ENCODE data around the gene RANBP2.

RANBP2 gene

DNA sequence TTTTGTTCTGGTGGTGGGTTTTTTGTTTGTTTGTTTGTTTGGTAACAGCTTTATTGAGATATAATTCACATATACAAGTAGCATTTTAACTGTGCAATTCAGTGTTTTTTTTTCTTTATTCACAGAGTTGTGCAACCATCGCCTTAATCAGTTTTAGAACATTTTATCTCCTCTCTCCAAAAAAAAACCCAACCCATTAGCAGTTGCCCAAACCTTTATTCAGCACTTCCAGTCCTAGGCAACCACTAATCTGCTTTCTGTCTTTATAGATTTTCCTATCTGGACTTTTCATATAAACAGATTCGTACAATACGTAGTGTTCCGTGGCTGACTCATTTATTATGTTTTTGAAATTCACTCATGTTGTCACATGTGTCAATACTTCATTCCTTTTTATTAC is 106.0 kb downstream of the RANBP2 start:
- H3K27me3 ChIP-seq (ENCODE audit: low read depth, low read length) = no peaks in the 10 kb centered on the region
- H3K9me3 ChIP-seq (ENCODE audit: insufficient read depth, low read length) = no peaks in the 10 kb centered on the region
- H3K4me3 ChIP-seq (ENCODE audit: low read length) = no peak overlapping the region
- H3K79me2 ChIP-seq (ENCODE audit: low read length) = no peaks in the 10 kb centered on the region
- H3K4me1 ChIP-seq (ENCODE audit: low read length) = no peaks in the 10 kb centered on the region
- no peak overlapping the region for H3K27ac ChIP-seq (ENCODE audit: low read length)
- H3K36me3 ChIP-seq (replicated peaks; ENCODE audit: low read depth, low read length) = peaks cover 26% of the 10 kb centered on the region
- H3K4me2 ChIP-seq (ENCODE audit: low read length) = no peak overlapping the region
- no peak overlapping the region for H3K9ac ChIP-seq (ENCODE audit: low read length)
- H4K20me1 ChIP-seq (ENCODE audit: insufficient read depth, low read length) = no peaks in the 10 kb centered on the region
- H2AFZ ChIP-seq (ENCODE audit: low read depth, low read length) = no peak overlapping the region
- TF ChIP-seq CTCF (IDR thresholded peaks at IDR 0.05; ENCODE audit: low read depth, low read length) (no peak), EZH2phosphoT487 (IDR thresholded peaks at IDR 0.05; ENCODE audit: low read depth) (no peak)

DNA sequence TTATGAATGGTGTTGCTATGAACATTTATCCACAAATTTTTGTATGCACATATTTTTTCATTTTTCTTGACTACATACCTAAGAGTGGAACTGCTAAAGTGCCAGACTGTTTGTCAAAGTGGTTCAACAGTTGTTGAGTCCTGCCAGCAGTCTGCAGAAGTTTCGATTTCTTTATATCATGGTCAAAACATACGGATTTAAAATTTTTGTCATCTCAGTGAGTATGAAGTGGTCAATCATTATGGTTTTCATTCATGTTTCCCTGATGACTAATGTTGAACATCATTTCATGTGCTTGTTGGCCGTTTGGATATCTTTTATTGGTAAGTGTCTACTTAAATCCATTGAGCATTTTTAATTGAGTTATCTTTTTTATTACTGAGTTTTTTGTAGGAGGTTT is 106.5 kb downstream of the RANBP2 start:
- TF ChIP-seq EZH2phosphoT487 (IDR thresholded peaks at IDR 0.05; ENCODE audit: low read depth) (no peak), CTCF (IDR thresholded peaks at IDR 0.05; ENCODE audit: low read depth, low read length) (no peak)
- no peaks in the 10 kb centered on the region for H3K4me1 ChIP-seq (ENCODE audit: low read length)
- H3K79me2 ChIP-seq (ENCODE audit: low read length) = no peaks in the 10 kb centered on the region
- no peaks in the 10 kb centered on the region for H4K20me1 ChIP-seq (ENCODE audit: insufficient read depth, low read length)
- peaks cover 21% of the 10 kb centered on the region for H3K36me3 ChIP-seq (replicated peaks; ENCODE audit: low read depth, low read length)
- no peak overlapping the region for H3K4me2 ChIP-seq (ENCODE audit: low read length)
- no peak overlapping the region for H3K9ac ChIP-seq (ENCODE audit: low read length)
- no peak overlapping the region for H3K27ac ChIP-seq (ENCODE audit: low read length)
- H3K4me3 ChIP-seq (ENCODE audit: low read length) = no peak overlapping the region
- H3K9me3 ChIP-seq (ENCODE audit: insufficient read depth, low read length) = no peaks in the 10 kb centered on the region
- H2AFZ ChIP-seq (ENCODE audit: low read depth, low read length) = no peak overlapping the region
- H3K27me3 ChIP-seq (ENCODE audit: low read depth, low read length) = no peaks in the 10 kb centered on the region

- Histone ChIP-seq H3K27ac (ENCODE audit: low read length) (no peak overlapping the region), H3K9me3 (ENCODE audit: insufficient read depth, low read length) (no peaks in the 10 kb centered on the region), H2AFZ (ENCODE audit: low read depth, low read length) (no peak overlapping the region), H3K79me2 (ENCODE audit: low read length) (no peaks in the 10 kb centered on the region), H3K4me2 (ENCODE audit: low read length) (no peak overlapping the region), H3K36me3 (replicated peaks; ENCODE audit: low read depth, low read length) (peaks cover 14% of the 10 kb centered on the region), H3K4me1 (ENCODE audit: low read length) (peaks cover 5% of the 10 kb centered on the region), H3K4me3 (ENCODE audit: low read length) (no peak overlapping the region), H4K20me1 (ENCODE audit: insufficient read depth, low read length) (no peaks in the 10 kb centered on the region), H3K27me3 (ENCODE audit: low read depth, low read length) (no peaks in the 10 kb centered on the region), H3K9ac (ENCODE audit: low read length) (no peak overlapping the region)
- no peak for TF ChIP-seq CTCF (IDR thresholded peaks at IDR 0.05; ENCODE audit: low read depth, low read length)
- TF ChIP-seq EZH2phosphoT487 (IDR thresholded peaks at IDR 0.05; ENCODE audit: low read depth) = no peak
These were observed 110.5 kb downstream of the RANBP2 start for GRCh38 chr2:108829578-108830310.

DNA sequence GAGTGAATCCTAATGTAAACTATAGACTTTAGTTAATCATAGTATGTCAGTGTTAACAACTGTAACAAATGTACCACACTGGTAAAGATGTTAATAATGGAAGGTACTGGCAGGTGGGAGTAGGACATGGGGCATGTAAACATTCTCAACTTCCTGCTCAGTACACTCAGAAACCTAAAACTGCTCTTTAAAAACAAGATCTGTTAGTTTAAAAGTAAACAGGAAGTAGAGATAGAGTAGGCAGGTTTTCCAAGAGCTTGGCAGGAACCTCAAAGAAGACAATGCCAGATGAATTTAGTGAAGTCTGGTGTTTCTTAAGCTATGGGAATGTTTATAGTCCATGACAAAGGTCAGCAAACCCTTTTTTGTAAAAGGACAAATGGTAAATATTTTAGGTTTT is 113.9 kb downstream of the RANBP2 start:
- no peak overlapping the region for H2AFZ ChIP-seq (ENCODE audit: low read depth, low read length)
- TF ChIP-seq EZH2phosphoT487 (IDR thresholded peaks at IDR 0.05; ENCODE audit: low read depth) (no peak), CTCF (IDR thresholded peaks at IDR 0.05; ENCODE audit: low read depth, low read length) (no peak)
- H3K27me3 ChIP-seq (ENCODE audit: low read depth, low read length) = no peaks in the 10 kb centered on the region
- peaks cover 26% of the 10 kb centered on the region for H3K36me3 ChIP-seq (replicated peaks; ENCODE audit: low read depth, low read length)
- no peak overlapping the region for H3K4me2 ChIP-seq (ENCODE audit: low read length)
- no peaks in the 10 kb centered on the region; the same call in 1 of the 2 replicates for H3K9me3 ChIP-seq (ENCODE audit: insufficient read depth, low read length)
- no peaks in the 10 kb centered on the region for H3K79me2 ChIP-seq (ENCODE audit: low read length)
- peaks cover 11% of the 10 kb centered on the region for H3K4me1 ChIP-seq (ENCODE audit: low read length)
- no peak overlapping the region for H3K27ac ChIP-seq (ENCODE audit: low read length)
- no peak overlapping the region for H3K9ac ChIP-seq (ENCODE audit: low read length)
- H3K4me3 ChIP-seq (ENCODE audit: low read length) = no peak overlapping the region
- no peaks in the 10 kb centered on the region for H4K20me1 ChIP-seq (ENCODE audit: insufficient read depth, low read length)

Data from OCI-LY3 (cell line).